HCT116 (cell line): Measurements from ENCODE around the gene ACSF2. TPM values are rescaled to one million over a fixed set of nuclear protein-coding genes. Genes with fewer than 3 reads are reported as not detected.

Experiments
- ATAC-seq: fragments of 200-7000 bp; cut with Tn5 transposase; 2 replicates; pipeline ENCODE4 v1.9.1; 2020; ENCODE audit warnings: mild to moderate bottlenecking, moderate library complexity
- BruUV-seq: library from RNA; stranded (reverse); fragments of 400-500 nt; replicated peaks from 2 replicates; lab custom pipeline; 2021; lab: Mats Ljungman, UMichigan
- CTCF ChIA-PET: fragments of 300-600 bp; sonication (Branson Sonifier 250); formaldehyde crosslinking; loops from one replicate; lab custom pipeline; 2021; ENCODE audit warnings: antibody characterized with exemption; lab: Charles Lee
- POLR2A ChIA-PET: fragments of 300-600, 350-600 bp; sonication (Branson Sonifier 250); formaldehyde crosslinking; loops from one replicate; lab custom pipeline; 2021; ENCODE audit warnings: antibody characterized with exemption; lab: Charles Lee
- RAD21 ChIA-PET, 2 experiments: fragments of 300-600 bp; sonication (Branson Sonifier 250); formaldehyde crosslinking; loops; one replicate each; lab custom pipeline; 2023; ENCODE audit warnings: low total read pairs in 2 of 2; ENCODE audit not compliant: uncharacterized antibody in 2 of 2, unreplicated experiment in 2 of 2, low non-redundant PET in 1 of 2; lab: Charles Lee
- DNase-seq: peaks from one replicate; pipeline ENCODE4 v3.0.0-alpha.2; 2010; ENCODE audit warnings: low read depth, low spot score
- H2AFZ ChIP-seq: fragments of 200-600 bp; shearing (Covaris generic), sonication (generic); 2 replicates; pipeline ENCODE4 v1.6.1; 2017; ENCODE audit warnings: low read depth, mixed run types, mixed read lengths, antibody characterized with exemption, low read length; ENCODE audit not compliant: poor library complexity, severe bottlenecking
- H3K27ac ChIP-seq: 2 replicates; pipeline ENCODE4 v1.5.1; 2012; ENCODE audit warnings: low read depth, low read length
- H3K27me3 ChIP-seq: fragments of 200-600 bp; sonication (generic); 2 replicates; pipeline ENCODE4 v1.6.1; 2016; ENCODE audit warnings: mixed run types, low read length, mixed read lengths; ENCODE audit not compliant: insufficient read depth
- H3K36me3 ChIP-seq, 2 experiments: fragments of 200-500 bp in 1 of 2; fragments of 200-600 bp in 1 of 2; sonication (Bioruptor generic) in 1 of 2; sonication (generic) in 1 of 2; 2 replicates each; pipeline versions ENCODE4 v1.5.1 to v1.6.1; 2014 to 2016; ENCODE audit warnings: low read length in 2 of 2, inconsistent platforms in 1 of 2, mixed read lengths in 1 of 2, mixed run types in 1 of 2; ENCODE audit not compliant: insufficient read depth in 2 of 2, control insufficient read depth in 1 of 2
- H3K4me1 ChIP-seq, 2 experiments: fragments of 200-600 bp in 1 of 2; sonication (generic) in 1 of 2; 2 replicates each; pipeline versions ENCODE4 v1.5.1 to v1.6.1; 2012 to 2017; ENCODE audit warnings: low read length in 2 of 2, inconsistent platforms in 1 of 2, mild to moderate bottlenecking in 1 of 2, mixed read lengths in 1 of 2, mixed run types in 1 of 2, moderate library complexity in 1 of 2; ENCODE audit not compliant: insufficient read depth in 2 of 2, control insufficient read depth in 1 of 2
- H3K4me2 ChIP-seq: fragments of 200-600 bp; sonication (generic); 2 replicates; pipeline ENCODE4 v1.6.1; 2017; ENCODE audit warnings: mixed run types, low read length, mixed read lengths
- H3K4me3 ChIP-seq, 2 experiments: fragments of 200-600 bp in 1 of 2; sonication (generic) in 1 of 2; replicated peaks in 1 of 2; 2 replicates each; pipeline ENCODE4 v1.5.1; 2011 to 2016; ENCODE audit warnings: low read length in 2 of 2, control low read depth in 1 of 2, low read depth in 1 of 2, mild to moderate bottlenecking in 1 of 2, mixed read lengths in 1 of 2, mixed run types in 1 of 2
- H3K79me2 ChIP-seq: fragments of 200-600 bp; sonication (generic); 2 replicates; pipeline ENCODE4 v1.6.1; 2017; ENCODE audit warnings: mild to moderate bottlenecking, mixed run types, low read length, moderate library complexity, mixed read lengths; ENCODE audit not compliant: insufficient read depth
- H3K9ac ChIP-seq: fragments of 200-600 bp; sonication (generic); 2 replicates; pipeline ENCODE4 v1.6.1; 2016; ENCODE audit warnings: low read length, mixed read lengths
- H3K9me2 ChIP-seq: fragments of 200-600 bp; sonication (generic), shearing (Covaris generic); 2 replicates; pipeline ENCODE4 v1.6.1; 2017; ENCODE audit warnings: mixed run types, mild to moderate bottlenecking, moderate library complexity; ENCODE audit not compliant: insufficient read depth
- H3K9me3 ChIP-seq, 2 experiments: fragments of 200-500 bp in 1 of 2; fragments of 200-600 bp in 1 of 2; sonication (Bioruptor generic) in 1 of 2; sonication (generic) in 1 of 2; 2 replicates each; pipeline ENCODE4 v1.6.1; 2014 to 2017; ENCODE audit warnings: low read length in 2 of 2, mixed read lengths in 2 of 2, inconsistent platforms in 1 of 2, low read depth in 1 of 2, mild to moderate bottlenecking in 1 of 2, mixed run types in 1 of 2, moderate library complexity in 1 of 2; ENCODE audit not compliant: control insufficient read depth in 1 of 2, insufficient read depth in 1 of 2
- H4K20me1 ChIP-seq: fragments of 200-600 bp; sonication (generic), shearing (Covaris generic); 2 replicates; pipeline ENCODE4 v1.6.1; 2017; ENCODE audit warnings: mixed run types, mild to moderate bottlenecking, moderate library complexity; ENCODE audit not compliant: insufficient read depth
- ELF1 ChIP-seq: IDR thresholded peaks from 2 replicates; pipeline ENCODE4 v1.6.1; 2012; ENCODE audit warnings: low read depth, borderline replicate concordance
- EZH2 ChIP-seq: fragments of 200-600 bp; sonication (generic); IDR thresholded peaks from 2 replicates; pipeline ENCODE4 v1.6.1; 2017; ENCODE audit warnings: antibody characterized with exemption, mixed run types
- EZH2phosphoT487 ChIP-seq: fragments of 200-600 bp; IDR thresholded peaks from 2 replicates; pipeline ENCODE4 v1.6.1; 2018; ENCODE audit warnings: antibody characterized with exemption, borderline replicate concordance
- POLR2AphosphoS5 ChIP-seq: IDR thresholded peaks from 2 replicates; pipeline ENCODE4 v1.6.1; 2011; ENCODE audit warnings: mild to moderate bottlenecking, low read depth, low read length, moderate library complexity
- RAD21 ChIP-seq: IDR thresholded peaks from 2 replicates; pipeline ENCODE4 v1.6.1; 2012; ENCODE audit warnings: low read depth, mild to moderate bottlenecking
- REST ChIP-seq: IDR thresholded peaks from 2 replicates; pipeline ENCODE4 v1.6.1; 2012; ENCODE audit warnings: low read depth
- YY1 ChIP-seq: IDR thresholded peaks from 2 replicates; pipeline ENCODE4 v1.6.1; 2011; ENCODE audit warnings: low read length, low read depth, moderate library complexity, mild to moderate bottlenecking; ENCODE audit not compliant: insufficient replicate concordance; ENCODE audit errors: extremely low read depth
- ZFX ChIP-seq: fragments of 450-650 bp; IDR thresholded peaks from 2 replicates; pipeline ENCODE4 v1.6.1; 2017
- ZNF274 ChIP-seq: fragments of 200-500 bp; sonication (Bioruptor generic); IDR thresholded peaks from 2 replicates; pipeline ENCODE4 v1.6.1; 2014; ENCODE audit warnings: mild to moderate bottlenecking, low read depth, low read length, inconsistent platforms
- intact Hi-C: fragments of 100-400 bp; cut with micrococcal nuclease; formaldehyde crosslinking; loops from 2 replicates; pipeline ENCODE4 v1.10.0; 2022
- total RNA-seq: library from RNA; stranded (reverse); gene quantifications from one replicate; pipeline ENCODE4 v1.2.1, GENCODE V29; 2021; ENCODE audit not compliant: unreplicated experiment
- TF ChIP-seq, protein P1 (sequence below): IDR thresholded peaks from 2 replicates; pipeline ENCODE4 v1.6.1; 2012

ACSF2 gene
- total RNA-seq, 1 experiment from 2014 or later = 52.4 TPM

DNA sequence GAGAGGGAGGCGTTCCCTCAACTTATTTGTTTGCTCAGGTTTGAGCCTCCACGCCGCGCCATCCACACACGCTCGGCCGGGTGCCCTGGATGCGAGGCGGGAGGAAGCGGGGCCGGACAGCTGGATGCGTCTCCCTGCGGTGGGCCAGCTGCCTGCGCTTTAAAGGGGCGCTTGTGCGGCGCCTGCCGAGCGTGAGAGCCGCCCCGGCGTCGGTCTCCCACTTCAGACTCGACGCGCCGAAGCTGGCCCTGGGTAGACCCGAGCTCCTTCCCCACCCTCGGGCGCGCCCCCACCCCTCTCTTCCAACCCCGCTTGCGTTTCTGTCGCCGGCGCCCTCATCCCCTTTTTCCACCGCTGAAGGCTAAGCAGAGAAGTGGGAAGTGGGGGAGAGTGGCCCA lies 43.2 kb downstream of the ACSF2 start:
- Histone ChIP-seq H3K36me3 (no peaks in the 10 kb centered on the region), H3K4me2 (no peak overlapping the region), H3K27me3 (no peaks in the 10 kb centered on the region), H3K27ac (no peak overlapping the region), H3K9me2 (no peaks in the 10 kb centered on the region), H4K20me1 (no peaks in the 10 kb centered on the region), H3K4me1 (peaks cover 4 to 16% of the 10 kb centered on the region in 2 experiments; a peak in 2 of 4 replicates), H3K9ac (no peak overlapping the region), H2AFZ (no peak overlapping the region)
- ChIA-PET RAD21 (no interaction called here), CTCF (no interaction called here)
- intact Hi-C loops = no loop called here
- ATAC-seq = no peak
- BruUV-seq = no TSS peak
- no peak for TF ChIP-seq RAD21
- no peak for TF ChIP-seq ZFX
- TF ChIP-seq ELF1 = no peak
- TF ChIP-seq, protein P1, sequence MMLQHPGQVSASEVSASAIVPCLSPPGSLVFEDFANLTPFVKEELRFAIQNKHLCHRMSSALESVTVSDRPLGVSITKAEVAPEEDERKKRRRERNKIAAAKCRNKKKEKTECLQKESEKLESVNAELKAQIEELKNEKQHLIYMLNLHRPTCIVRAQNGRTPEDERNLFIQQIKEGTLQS = no peak
- no peak for TF ChIP-seq EZH2
- TF ChIP-seq ZNF274 = no peak
- TF ChIP-seq YY1 = no peak
- TF ChIP-seq EZH2phosphoT487 = no peak
- TF ChIP-seq POLR2AphosphoS5 = no peak
- no peak for TF ChIP-seq REST
- TF ChIP-seq, all 23 proteins: peak for 0
- Histone ChIP-seq H3K9me3 (no peaks in the 10 kb centered on the region), H3K4me3 (no peak overlapping the region), H3K79me2 (no peaks in the 10 kb centered on the region)
- POLR2A ChIA-PET = no interaction called here
- DNase-seq = no peak
